GM12865 (cell line): ENCODE data around the gene PEX3.
"Not testable (repeated sequence)": the region's sequence is repeated elsewhere in the genome, so short reads cannot be mapped to it uniquely, and the experiment has no call there.

Experiments used
- DNase-seq: peaks from one replicate; pipeline ENCODE4 v3.0.0; 2010; ENCODE audit warnings: low read depth
- H3K4me3 ChIP-seq: 2 replicates; pipeline ENCODE4 v1.5.1; 2011; ENCODE audit warnings: mild to moderate bottlenecking, low read depth, low read length, control low read depth
- TF ChIP-seq, protein P1 (sequence below): IDR thresholded peaks from 2 replicates; pipeline ENCODE4 v1.5.1; 2011; ENCODE audit warnings: low read length, control low read depth, low read depth, inconsistent platforms; ENCODE audit not compliant: insufficient read depth; ENCODE audit errors: missing control alignments

Gene PEX3

DNA sequence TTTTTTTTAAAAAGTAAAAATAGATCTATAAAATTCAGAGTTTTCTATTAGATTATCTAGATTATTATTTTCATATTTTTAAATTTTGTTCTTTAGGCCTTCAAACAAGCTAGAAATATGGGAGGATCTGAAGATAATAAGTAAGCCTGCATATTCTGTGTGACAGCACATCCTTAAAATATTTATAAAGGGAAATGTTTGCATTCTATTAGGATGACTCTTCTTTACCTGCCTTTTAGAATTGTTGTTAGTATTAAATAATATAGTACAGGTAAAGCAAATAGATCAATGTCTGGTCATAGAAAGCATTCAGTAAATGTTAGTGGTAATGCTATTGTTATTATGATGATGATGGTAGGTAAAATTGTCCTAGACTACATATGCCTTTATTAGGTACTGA, 17.4 kb downstream of the PEX3 start:
- no peak for DNase-seq
- TF ChIP-seq, protein P1, sequence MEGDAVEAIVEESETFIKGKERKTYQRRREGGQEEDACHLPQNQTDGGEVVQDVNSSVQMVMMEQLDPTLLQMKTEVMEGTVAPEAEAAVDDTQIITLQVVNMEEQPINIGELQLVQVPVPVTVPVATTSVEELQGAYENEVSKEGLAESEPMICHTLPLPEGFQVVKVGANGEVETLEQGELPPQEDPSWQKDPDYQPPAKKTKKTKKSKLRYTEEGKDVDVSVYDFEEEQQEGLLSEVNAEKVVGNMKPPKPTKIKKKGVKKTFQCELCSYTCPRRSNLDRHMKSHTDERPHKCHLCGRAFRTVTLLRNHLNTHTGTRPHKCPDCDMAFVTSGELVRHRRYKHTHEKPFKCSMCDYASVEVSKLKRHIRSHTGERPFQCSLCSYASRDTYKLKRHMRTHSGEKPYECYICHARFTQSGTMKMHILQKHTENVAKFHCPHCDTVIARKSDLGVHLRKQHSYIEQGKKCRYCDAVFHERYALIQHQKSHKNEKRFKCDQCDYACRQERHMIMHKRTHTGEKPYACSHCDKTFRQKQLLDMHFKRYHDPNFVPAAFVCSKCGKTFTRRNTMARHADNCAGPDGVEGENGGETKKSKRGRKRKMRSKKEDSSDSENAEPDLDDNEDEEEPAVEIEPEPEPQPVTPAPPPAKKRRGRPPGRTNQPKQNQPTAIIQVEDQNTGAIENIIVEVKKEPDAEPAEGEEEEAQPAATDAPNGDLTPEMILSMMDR: no peak
- no peak overlapping the region for H3K4me3 ChIP-seq

DNA sequence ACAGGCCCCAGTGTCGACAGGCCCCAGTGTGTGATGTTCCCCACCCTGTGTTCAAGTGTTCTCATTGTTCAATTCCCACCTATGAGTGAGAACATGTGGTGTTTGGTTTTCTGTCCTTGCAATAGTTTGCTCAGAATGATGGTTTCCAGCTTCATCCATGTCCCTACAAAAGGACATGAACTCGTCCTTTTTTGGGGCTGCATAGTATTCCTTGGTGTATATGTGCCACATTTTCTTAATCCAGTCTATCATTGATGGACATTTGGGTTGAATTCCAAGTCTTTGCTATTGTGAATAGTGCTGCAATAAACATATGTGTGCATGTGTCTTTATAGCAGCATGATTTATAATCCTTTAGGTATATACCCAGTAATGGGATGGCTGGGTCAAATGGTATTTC, 18.2 kb downstream of the PEX3 start:
- H3K4me3 ChIP-seq: not testable (repeated sequence)

DNA sequence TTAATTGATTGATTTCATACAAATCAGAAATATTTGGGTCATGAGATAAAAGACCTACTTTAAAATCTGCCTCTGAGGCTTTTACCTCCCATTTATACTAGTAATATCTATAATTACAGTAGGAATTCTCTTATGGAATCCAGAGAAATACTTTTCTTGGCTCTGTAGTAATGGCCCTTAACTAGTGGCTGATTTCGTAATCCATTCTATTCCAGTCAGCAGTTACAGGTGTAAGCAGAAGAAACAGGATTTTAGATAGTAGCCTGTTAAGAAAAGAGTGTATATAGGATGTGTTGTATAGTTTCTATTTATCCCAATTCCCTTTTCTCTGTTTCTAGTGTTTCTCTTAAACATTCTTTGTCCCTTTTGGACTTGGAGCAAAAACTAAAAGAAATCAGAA, 21.2 kb downstream of the PEX3 start:
- no peak for DNase-seq
- no peak overlapping the region for H3K4me3 ChIP-seq
- TF ChIP-seq, protein P1: no peak

More for the DNA sequence above, 18.2 kb downstream of the PEX3 start:
- DNase-seq: not testable (repeated sequence)

DNA sequence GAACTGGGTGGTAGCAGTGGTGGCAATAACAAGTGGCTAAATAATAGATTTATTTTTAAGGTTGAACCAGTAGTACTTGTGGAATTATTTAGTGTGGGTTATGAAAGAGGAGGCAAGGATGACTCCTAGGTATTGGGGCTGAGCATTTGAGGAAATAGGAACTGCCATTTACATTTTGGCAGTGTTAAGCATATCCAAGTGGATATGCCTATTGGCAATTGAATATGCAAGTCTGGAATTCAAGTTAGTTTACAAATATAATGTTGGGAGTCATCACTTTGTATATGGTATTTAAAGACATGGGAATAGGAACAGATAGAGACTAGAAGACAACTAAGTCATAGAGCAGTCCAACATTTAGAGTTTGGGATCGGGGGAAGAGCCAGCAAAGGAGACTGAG, 25.9 kb downstream of the PEX3 start:
- no peak overlapping the region for H3K4me3 ChIP-seq
- TF ChIP-seq, protein P1: no peak
- no peak for DNase-seq

DNA sequence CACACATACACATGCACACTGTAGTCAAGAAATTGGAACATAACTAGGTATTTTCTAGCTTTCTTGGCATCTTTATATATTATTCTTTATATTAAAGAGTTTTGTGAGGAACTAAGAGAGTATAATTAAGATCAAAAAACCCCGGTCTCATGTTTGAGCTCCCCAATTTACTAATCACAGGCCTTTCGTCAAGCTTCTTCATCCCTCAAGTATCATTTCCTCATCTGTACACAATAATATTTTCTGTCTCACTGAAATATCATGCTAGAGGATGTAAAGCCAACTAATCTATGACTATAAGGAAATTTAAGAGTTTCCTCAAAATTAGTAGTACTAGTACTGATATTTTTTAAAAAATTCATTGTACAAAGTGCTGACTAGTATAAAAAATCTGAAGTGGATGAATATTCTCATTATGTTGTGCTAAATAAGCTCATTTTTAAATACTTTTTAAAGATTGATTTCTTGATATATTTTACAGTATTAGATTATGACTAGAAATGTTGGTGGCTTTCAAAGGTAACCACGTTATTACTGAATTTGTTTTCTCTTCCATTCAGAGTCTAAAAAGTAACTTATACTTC, 28.0 kb downstream of the PEX3 start:
- TF ChIP-seq, protein P1: no peak
- no peak overlapping the region for H3K4me3 ChIP-seq
- no peak for DNase-seq

DNA sequence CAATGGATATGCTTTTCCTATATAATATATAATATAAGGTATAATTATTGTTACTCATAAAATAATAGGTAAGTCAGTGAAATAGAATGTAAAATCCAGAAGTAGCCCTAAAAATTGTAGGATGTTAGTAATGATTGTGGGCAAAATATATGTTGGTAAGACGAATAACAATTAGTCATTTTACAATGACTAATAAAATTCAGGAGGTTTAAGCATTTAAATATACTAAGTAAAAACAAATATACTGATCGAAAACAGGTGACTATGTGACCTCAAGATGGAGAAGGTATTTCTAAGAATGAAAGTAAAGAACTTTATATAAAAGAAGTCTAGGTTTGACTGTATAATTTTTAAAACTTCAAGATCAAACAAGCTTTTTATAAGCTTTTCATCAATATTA, 32.0 kb downstream of the PEX3 start:
- TF ChIP-seq, protein P1: no peak
- no peak for DNase-seq
- H3K4me3 ChIP-seq: no peak overlapping the region

DNA sequence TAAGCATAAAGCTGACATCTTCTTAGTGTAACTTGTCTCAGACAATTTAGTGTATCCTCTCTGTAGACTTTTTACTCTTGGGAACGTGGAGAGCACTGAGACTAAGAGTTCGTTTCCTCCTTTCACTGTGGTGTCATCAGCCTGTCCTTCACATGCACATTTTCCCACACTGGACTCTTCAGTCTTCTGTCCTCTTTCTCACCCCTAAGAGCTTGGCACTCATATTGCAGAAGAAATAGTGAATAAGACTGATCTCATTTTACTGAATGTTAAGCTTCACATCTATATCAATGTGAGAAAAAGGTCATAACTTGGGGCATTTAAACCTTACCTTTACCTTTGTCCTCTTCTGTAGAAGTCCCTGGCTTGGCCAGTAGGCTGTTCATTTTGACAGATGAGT, 35.4 kb downstream of the PEX3 start:
- H3K4me3 ChIP-seq: no peak overlapping the region
- no peak for DNase-seq
- TF ChIP-seq, protein P1: no peak
